Left ventricle myocardium inferior (tissue), 1 donor: Measurements from ENCODE around the gene BST2. TPM values are rescaled to one million over a fixed set of nuclear protein-coding genes. Genes with fewer than 3 reads are reported as not detected.

Experiments
- DNase-seq: peaks from one replicate; pipeline ENCODE4 v3.0.0-alpha.2; 2020
- H3K27ac ChIP-seq: fragments of 200-600 bp; replicated peaks from 2 replicates; pipeline ENCODE4 v1.8.0; 2021
- H3K27me3 ChIP-seq: fragments of 200-600 bp; 2 replicates; pipeline ENCODE4 v1.8.0; 2021; ENCODE audit warnings: low read depth
- H3K36me3 ChIP-seq: fragments of 200-600 bp; 2 replicates; pipeline ENCODE4 v1.8.0; 2021
- H3K4me1 ChIP-seq: fragments of 200-600 bp; 2 replicates; pipeline ENCODE4 v1.8.0; 2021
- H3K4me3 ChIP-seq: fragments of 200-600 bp; 2 replicates; pipeline ENCODE4 v1.8.0; 2021; ENCODE audit warnings: mild to moderate bottlenecking, moderate library complexity
- H3K9me3 ChIP-seq: fragments of 200-600 bp; replicated peaks from 2 replicates; pipeline ENCODE4 v1.8.0; 2021
- CTCF ChIP-seq: fragments of 200-600 bp; IDR thresholded peaks from 2 replicates; pipeline ENCODE4 v1.8.0; 2021; ENCODE audit warnings: antibody characterized with exemption, mild to moderate bottlenecking, borderline replicate concordance
- intact Hi-C: fragments of 100-400 bp; cut with micrococcal nuclease; formaldehyde crosslinking; loops from one replicate; pipeline ENCODE4 v1.11.0; 2022
- total RNA-seq: library from RNA; stranded (reverse); fragmentation: NEBNext Ultra II Directional; extraction: Animal tissue kit (Norgen Biotek cat#: 25700); gene quantifications from one replicate; pipeline ENCODE4 v1.2.1, GENCODE V29; 2021
- donor health status: DM: no; HTN: yes; CAD: no; lungs with severe emphysema.

BST2 gene
- total RNA-seq, 1 donor from 2014 or later, result 42.2 TPM

GRCh38 chr19:17380426-17381138 lies 24.8 kb downstream of the BST2 start:
- H3K27me3 ChIP-seq, result peaks cover 25% of the 10 kb centered on the region
- H3K4me1 ChIP-seq, result peaks cover 28% of the 10 kb centered on the region
- DNase-seq, result no peak
- peaks cover 5% of the 10 kb centered on the region for H3K9me3 ChIP-seq
- no peak for TF ChIP-seq CTCF
- no peaks in the 10 kb centered on the region for H3K36me3 ChIP-seq
- intact Hi-C loops, result loop anchor here (10.0 kb wide), 1 partner anchor 86 kb away; no protein-coding TSS in a partner anchor
- H3K27ac ChIP-seq, result no peak overlapping the region
- no peak overlapping the region for H3K4me3 ChIP-seq

GRCh38 chr19:17379221-17379631 lies 26.2 kb downstream of the BST2 start:
- Histone ChIP-seq H3K4me3 (no peak overlapping the region), H3K36me3 (no peaks in the 10 kb centered on the region), H3K27me3 (peaks cover 25% of the 10 kb centered on the region), H3K27ac (no peak overlapping the region), H3K9me3 (peaks cover 5% of the 10 kb centered on the region), H3K4me1 (peaks cover 25% of the 10 kb centered on the region)
- intact Hi-C loops, result no loop called here
- no peak for TF ChIP-seq CTCF
- no peak for DNase-seq

- H3K4me3 ChIP-seq, result no peak overlapping the region
- intact Hi-C loops, result no loop called here
- no peak for DNase-seq
- H3K36me3 ChIP-seq, result no peaks in the 10 kb centered on the region
- H3K9me3 ChIP-seq, result peaks cover 5% of the 10 kb centered on the region
- TF ChIP-seq CTCF, result no peak
- H3K27me3 ChIP-seq, result peaks cover 25% of the 10 kb centered on the region
- H3K4me1 ChIP-seq, result peaks cover 25% of the 10 kb centered on the region
- H3K27ac ChIP-seq, result no peak overlapping the region
Observed at GRCh38 chr19:17378271-17378670, 27.2 kb downstream of the BST2 start.

DNA sequence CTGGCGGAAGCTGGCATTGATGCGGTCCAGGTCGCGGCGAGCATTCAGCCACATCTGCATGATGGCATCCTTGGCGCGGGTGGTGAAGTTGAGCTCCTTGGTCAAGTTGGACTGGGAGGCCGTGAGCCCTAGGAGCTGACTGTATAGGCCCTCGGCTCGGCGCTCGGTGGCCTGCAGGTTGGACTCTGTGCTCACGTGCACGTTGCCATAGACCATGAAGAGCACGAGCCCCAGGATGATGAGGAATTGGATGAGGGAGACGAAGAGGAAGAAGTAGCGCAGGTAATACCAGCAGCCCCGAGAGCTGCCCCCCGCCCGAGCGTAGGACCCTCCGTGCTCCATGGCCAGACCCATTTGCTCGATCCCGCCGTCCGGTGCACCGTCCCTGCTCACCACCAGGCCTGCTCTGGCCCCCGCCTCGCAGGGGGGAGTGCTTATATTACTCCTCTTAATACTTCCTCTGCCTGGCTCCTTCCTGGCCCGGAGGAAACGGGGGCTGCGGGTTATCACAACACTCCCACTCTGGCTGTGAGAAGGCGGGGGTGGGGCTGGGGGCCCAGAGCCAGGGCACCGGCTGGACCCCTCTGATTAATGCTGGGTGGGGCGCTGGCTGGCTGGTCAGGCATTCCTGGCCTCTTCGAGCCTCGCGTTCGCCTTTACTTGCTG lies 28.4 kb downstream of the BST2 start, which contains the start of gene PLVAP:
PLVAP (minus strand) TSS at position 408 of the 666 bp plus-strand sequence; CDS start at position 354, 54 bp downstream.
- H3K4me3 ChIP-seq, result peak within 1 kb of the TSS; percentile 45
- TF ChIP-seq CTCF, result peak; percentile 32
- H3K4me1 ChIP-seq, result peaks cover 14% of the 10 kb centered on the region
- intact Hi-C loops, result no loop called here
- peak within 1 kb of the TSS; percentile 30 for H3K27ac ChIP-seq
- peaks cover 25% of the 10 kb centered on the region for H3K27me3 ChIP-seq
- peak; percentile 36 for DNase-seq
- peaks cover 5% of the 10 kb centered on the region for H3K9me3 ChIP-seq
- no peaks in the 10 kb centered on the region for H3K36me3 ChIP-seq

GRCh38 chr19:17370026-17370587 lies 35.3 kb downstream of the BST2 start:
- H3K27ac ChIP-seq, result no peak overlapping the region
- no peak for DNase-seq
- H3K27me3 ChIP-seq, result peaks cover 3% of the 10 kb centered on the region
- H3K4me3 ChIP-seq, result no peak overlapping the region
- no peaks in the 10 kb centered on the region for H3K9me3 ChIP-seq
- TF ChIP-seq CTCF, result no peak
- no peaks in the 10 kb centered on the region for H3K36me3 ChIP-seq
- intact Hi-C loops, result no loop called here
- no peaks in the 10 kb centered on the region for H3K4me1 ChIP-seq
